Measurements from ENCODE around the gene ANXA7.

Gene ANXA7

GRCh38 chr10:73432646-73433537, 19.0 kb upstream of the ANXA7 start:
- Histone ChIP-seq H3K27ac (ENCODE audit: low read depth, low read length) (no peak overlapping the region), H3K27me3 (ENCODE audit: control insufficient read depth, insufficient read depth, low read length) (no peaks in the 10 kb centered on the region), H3K4me3 (ENCODE audit: low read depth, low read length) (no peak overlapping the region), H3K9ac (ENCODE audit: low read length) (no peak overlapping the region), H3K9me3 (ENCODE audit: control insufficient read depth, insufficient read depth, low read depth, low read length) (no peaks in the 10 kb centered on the region), H3K36me3 (ENCODE audit: control insufficient read depth, insufficient read depth, low read length) (peaks cover 9% of the 10 kb centered on the region), H3K4me1 (ENCODE audit: control insufficient read depth, insufficient read depth, low read length) (peaks cover 9% of the 10 kb centered on the region; the same call in 1 of the 2 replicates)

GRCh38 chr10:73426318-73426717, 12.5 kb upstream of the ANXA7 start:
- H3K36me3 ChIP-seq (ENCODE audit: control insufficient read depth, insufficient read depth, low read length): peaks cover 51% of the 10 kb centered on the region
- H3K27me3 ChIP-seq (ENCODE audit: control insufficient read depth, insufficient read depth, low read length): no peaks in the 10 kb centered on the region
- no peaks in the 10 kb centered on the region for H3K4me1 ChIP-seq (ENCODE audit: control insufficient read depth, insufficient read depth, low read length)
- no peak overlapping the region for H3K4me3 ChIP-seq (ENCODE audit: low read depth, low read length)
- H3K9ac ChIP-seq (ENCODE audit: low read length): no peak overlapping the region
- no peaks in the 10 kb centered on the region for H3K9me3 ChIP-seq (ENCODE audit: control insufficient read depth, insufficient read depth, low read depth, low read length)
- H3K27ac ChIP-seq (ENCODE audit: low read depth, low read length): no peak overlapping the region

DNA sequence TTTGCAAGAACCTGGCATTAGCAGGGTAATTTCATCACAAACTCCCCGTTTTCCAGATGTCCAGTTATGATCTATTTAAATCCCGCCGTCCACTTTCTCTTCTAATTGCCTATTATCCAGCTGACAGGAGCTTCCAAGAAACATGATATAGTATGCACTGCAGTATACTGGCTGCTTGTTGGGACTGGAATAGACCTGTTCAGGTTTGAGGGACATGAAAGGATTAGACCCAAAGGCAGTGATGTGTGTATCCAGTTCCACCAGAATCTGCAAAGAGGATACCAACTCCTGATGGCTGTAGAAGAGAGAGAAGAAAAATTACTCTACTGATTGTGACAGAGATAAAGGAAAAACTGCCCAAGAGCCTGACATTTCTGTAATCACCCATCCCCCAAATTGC, 10.6 kb upstream of the ANXA7 start:
- no peaks in the 10 kb centered on the region for H3K27me3 ChIP-seq (ENCODE audit: control insufficient read depth, insufficient read depth, low read length)
- H3K9me3 ChIP-seq (ENCODE audit: control insufficient read depth, insufficient read depth, low read depth, low read length): no peaks in the 10 kb centered on the region
- peaks cover 51% of the 10 kb centered on the region for H3K36me3 ChIP-seq (ENCODE audit: control insufficient read depth, insufficient read depth, low read length)
- H3K27ac ChIP-seq (ENCODE audit: low read depth, low read length): no peak overlapping the region
- H3K9ac ChIP-seq (ENCODE audit: low read length): no peak overlapping the region
- H3K4me3 ChIP-seq (ENCODE audit: low read depth, low read length): no peak overlapping the region
- H3K4me1 ChIP-seq (ENCODE audit: control insufficient read depth, insufficient read depth, low read length): no peaks in the 10 kb centered on the region

- H3K36me3 ChIP-seq (ENCODE audit: control insufficient read depth, insufficient read depth, low read length): peaks cover 51% of the 10 kb centered on the region
- no peaks in the 10 kb centered on the region for H3K9me3 ChIP-seq (ENCODE audit: control insufficient read depth, insufficient read depth, low read depth, low read length)
- H3K9ac ChIP-seq (ENCODE audit: low read length): no peak overlapping the region
- no peak overlapping the region for H3K27ac ChIP-seq (ENCODE audit: low read depth, low read length)
- H3K4me3 ChIP-seq (ENCODE audit: low read depth, low read length): no peak overlapping the region
- no peaks in the 10 kb centered on the region for H3K27me3 ChIP-seq (ENCODE audit: control insufficient read depth, insufficient read depth, low read length)
- no peaks in the 10 kb centered on the region for H3K4me1 ChIP-seq (ENCODE audit: control insufficient read depth, insufficient read depth, low read length)
These were observed 9.5 kb upstream of the ANXA7 start for GRCh38 chr10:73423309-73423708.

DNA sequence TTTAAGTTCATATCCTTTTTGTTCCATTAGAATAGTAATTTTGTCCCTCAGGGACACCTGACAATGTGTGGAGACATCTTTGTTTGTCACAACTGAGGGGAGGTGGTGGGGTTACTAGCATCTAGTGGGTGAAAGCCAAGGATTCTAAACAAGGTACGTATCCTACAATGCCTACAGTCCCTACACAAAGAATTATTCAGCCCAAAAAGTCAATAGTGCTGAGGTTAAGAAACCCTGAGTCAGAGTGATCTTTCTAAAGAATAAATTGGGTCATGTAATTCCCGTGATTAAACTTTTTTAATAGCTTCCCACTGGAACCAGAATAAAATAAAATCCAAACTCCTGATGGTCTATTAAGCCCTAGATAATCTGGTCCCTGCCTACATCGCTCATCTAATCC, 2.7 kb upstream of the ANXA7 start:
- H3K4me3 ChIP-seq (ENCODE audit: low read depth, low read length): no peak overlapping the region
- no peaks in the 10 kb centered on the region for H3K36me3 ChIP-seq (ENCODE audit: control insufficient read depth, insufficient read depth, low read length)
- H3K9ac ChIP-seq (ENCODE audit: low read length): no peak overlapping the region
- no peaks in the 10 kb centered on the region for H3K27me3 ChIP-seq (ENCODE audit: control insufficient read depth, insufficient read depth, low read length)
- H3K27ac ChIP-seq (ENCODE audit: low read depth, low read length): no peak overlapping the region
- 0 out of 2 replicates have a peak, but pooled peaks cover 5% of the 10 kb centered on the region for H3K4me1 ChIP-seq (ENCODE audit: control insufficient read depth, insufficient read depth, low read length)
- H3K9me3 ChIP-seq (ENCODE audit: control insufficient read depth, insufficient read depth, low read depth, low read length): no peaks in the 10 kb centered on the region

- peak overlapping the region; percentile 62 for H3K9ac ChIP-seq (ENCODE audit: low read length)
- H3K36me3 ChIP-seq (ENCODE audit: control insufficient read depth, insufficient read depth, low read length): no peaks in the 10 kb centered on the region
- no peaks in the 10 kb centered on the region for H3K9me3 ChIP-seq (ENCODE audit: control insufficient read depth, insufficient read depth, low read depth, low read length)
- H3K4me3 ChIP-seq (ENCODE audit: low read depth, low read length): peak overlapping the region; percentile 86
- no peaks in the 10 kb centered on the region for H3K27me3 ChIP-seq (ENCODE audit: control insufficient read depth, insufficient read depth, low read length)
- H3K4me1 ChIP-seq (ENCODE audit: control insufficient read depth, insufficient read depth, low read length): peaks cover 5% of the 10 kb centered on the region; the same call in 1 of the 2 replicates
- H3K27ac ChIP-seq (ENCODE audit: low read depth, low read length): peak overlapping the region; percentile 88
These were observed 530 bp upstream of the ANXA7 start for GRCh38 chr10:73414230-73414945.

DNA sequence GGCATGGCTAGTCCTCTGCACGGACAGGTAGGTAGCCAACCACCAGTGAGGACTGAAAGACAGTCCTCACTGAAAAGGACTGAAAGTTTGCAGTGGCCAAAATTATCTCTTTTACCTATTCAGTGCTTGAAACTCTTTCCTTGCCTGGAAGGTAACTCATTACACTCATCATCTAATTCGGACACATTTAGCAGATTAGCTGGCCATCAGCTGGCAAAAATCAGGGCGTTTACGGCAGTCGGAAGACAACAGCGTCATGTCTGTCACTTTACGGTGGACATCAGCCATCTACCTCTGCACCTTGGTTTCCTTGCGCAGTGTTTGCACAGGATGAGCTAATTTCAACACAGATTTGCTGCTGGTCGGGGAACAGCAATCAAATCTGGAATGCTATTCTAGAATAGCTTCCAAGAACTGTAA, 740 bp downstream of the ANXA7 start:
- H3K4me1 ChIP-seq (ENCODE audit: control insufficient read depth, insufficient read depth, low read length): peaks cover 5% of the 10 kb centered on the region; the same call in 1 of the 2 replicates

DNA sequence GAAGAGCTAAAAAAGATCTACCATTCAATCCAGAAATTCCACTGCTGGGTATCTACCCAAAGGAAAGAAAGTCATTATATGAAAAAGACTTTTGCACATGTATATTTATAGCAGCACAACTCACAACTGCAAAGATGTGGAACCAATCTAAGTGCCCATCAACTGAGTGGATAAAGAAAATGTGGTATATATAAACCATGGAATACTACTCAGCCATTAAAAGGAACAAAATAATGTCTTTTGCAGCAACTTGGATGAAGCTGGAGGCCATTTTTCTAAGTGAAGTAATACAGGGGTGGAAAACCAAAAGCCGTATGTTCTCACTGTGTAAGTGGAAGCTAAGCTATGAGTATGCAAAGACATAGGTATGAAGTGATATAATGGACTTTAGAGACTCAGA, 3.0 kb downstream of the ANXA7 start:
- H3K9ac ChIP-seq (ENCODE audit: low read length): no peak overlapping the region
- no peaks in the 10 kb centered on the region for H3K9me3 ChIP-seq (ENCODE audit: control insufficient read depth, insufficient read depth, low read depth, low read length)
- H3K36me3 ChIP-seq (ENCODE audit: control insufficient read depth, insufficient read depth, low read length): 0 out of 2 replicates have a peak, but pooled peaks cover 2% of the 10 kb centered on the region
- H3K27ac ChIP-seq (ENCODE audit: low read depth, low read length): no peak overlapping the region
- no peaks in the 10 kb centered on the region for H3K27me3 ChIP-seq (ENCODE audit: control insufficient read depth, insufficient read depth, low read length)
- H3K4me3 ChIP-seq (ENCODE audit: low read depth, low read length): no peak overlapping the region
- H3K4me1 ChIP-seq (ENCODE audit: control insufficient read depth, insufficient read depth, low read length): peaks cover 5% of the 10 kb centered on the region; the same call in 1 of the 2 replicates

More for the DNA sequence above, 740 bp downstream of the ANXA7 start:
- Histone ChIP-seq H3K27ac (ENCODE audit: low read depth, low read length) (peak overlapping the region; percentile 88), H3K9ac (ENCODE audit: low read length) (peak overlapping the region; percentile 85), H3K9me3 (ENCODE audit: control insufficient read depth, insufficient read depth, low read depth, low read length) (no peaks in the 10 kb centered on the region), H3K27me3 (ENCODE audit: control insufficient read depth, insufficient read depth, low read length) (no peaks in the 10 kb centered on the region), H3K4me3 (ENCODE audit: low read depth, low read length) (peak overlapping the region; percentile 86), H3K36me3 (ENCODE audit: control insufficient read depth, insufficient read depth, low read length) (no peaks in the 10 kb centered on the region)

DNA sequence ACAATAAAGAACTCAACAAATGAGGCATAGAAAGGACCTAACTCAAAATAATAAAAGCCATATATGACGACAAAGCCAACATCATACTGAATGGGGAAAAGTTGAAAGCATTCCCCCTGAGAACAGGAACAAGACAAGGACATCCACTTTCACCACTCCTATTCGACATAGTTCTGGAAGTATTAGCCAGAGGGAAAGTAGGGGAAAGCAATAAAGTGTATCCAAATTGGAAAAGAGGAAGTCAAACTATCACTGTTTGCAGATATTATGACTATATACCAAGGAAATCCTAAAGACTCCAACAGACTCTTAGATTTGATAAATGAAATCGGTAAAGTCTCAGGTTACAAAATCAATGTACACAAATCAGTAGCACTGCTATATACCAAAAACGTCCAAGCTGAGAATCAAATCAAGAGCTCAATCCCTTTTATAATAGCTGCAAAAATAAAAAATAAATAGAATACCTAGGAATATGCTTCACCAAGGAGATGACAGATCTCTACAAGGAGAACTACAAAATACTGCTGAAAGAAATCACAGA, 4.8 kb downstream of the ANXA7 start:
- 0 out of 2 replicates have a peak, but pooled peaks cover 2% of the 10 kb centered on the region for H3K36me3 ChIP-seq (ENCODE audit: control insufficient read depth, insufficient read depth, low read length)
- H3K9me3 ChIP-seq (ENCODE audit: control insufficient read depth, insufficient read depth, low read depth, low read length): no peaks in the 10 kb centered on the region
- H3K27me3 ChIP-seq (ENCODE audit: control insufficient read depth, insufficient read depth, low read length): no peaks in the 10 kb centered on the region
- H3K27ac ChIP-seq (ENCODE audit: low read depth, low read length): no peak overlapping the region
- no peak overlapping the region for H3K4me3 ChIP-seq (ENCODE audit: low read depth, low read length)
- H3K9ac ChIP-seq (ENCODE audit: low read length): no peak overlapping the region
- no peaks in the 10 kb centered on the region; the same call in 1 of the 2 replicates for H3K4me1 ChIP-seq (ENCODE audit: control insufficient read depth, insufficient read depth, low read length)

GRCh38 chr10:73408061-73408460, 5.8 kb downstream of the ANXA7 start:
- no peaks in the 10 kb centered on the region for H3K27me3 ChIP-seq (ENCODE audit: control insufficient read depth, insufficient read depth, low read length)

More at GRCh38 chr10:73408061-73408460, 5.8 kb downstream of the ANXA7 start:
- Histone ChIP-seq H3K4me1 (ENCODE audit: control insufficient read depth, insufficient read depth, low read length) (no peaks in the 10 kb centered on the region; the same call in 1 of the 2 replicates), H3K27ac (ENCODE audit: low read depth, low read length) (no peak overlapping the region), H3K9ac (ENCODE audit: low read length) (no peak overlapping the region), H3K4me3 (ENCODE audit: low read depth, low read length) (no peak overlapping the region), H3K9me3 (ENCODE audit: control insufficient read depth, insufficient read depth, low read depth, low read length) (no peaks in the 10 kb centered on the region), H3K36me3 (ENCODE audit: control insufficient read depth, insufficient read depth, low read length) (0 out of 2 replicates have a peak, but pooled peaks cover 2% of the 10 kb centered on the region)
